ENCODE results near the gene MAN1C1.

MAN1C1 gene

DNA sequence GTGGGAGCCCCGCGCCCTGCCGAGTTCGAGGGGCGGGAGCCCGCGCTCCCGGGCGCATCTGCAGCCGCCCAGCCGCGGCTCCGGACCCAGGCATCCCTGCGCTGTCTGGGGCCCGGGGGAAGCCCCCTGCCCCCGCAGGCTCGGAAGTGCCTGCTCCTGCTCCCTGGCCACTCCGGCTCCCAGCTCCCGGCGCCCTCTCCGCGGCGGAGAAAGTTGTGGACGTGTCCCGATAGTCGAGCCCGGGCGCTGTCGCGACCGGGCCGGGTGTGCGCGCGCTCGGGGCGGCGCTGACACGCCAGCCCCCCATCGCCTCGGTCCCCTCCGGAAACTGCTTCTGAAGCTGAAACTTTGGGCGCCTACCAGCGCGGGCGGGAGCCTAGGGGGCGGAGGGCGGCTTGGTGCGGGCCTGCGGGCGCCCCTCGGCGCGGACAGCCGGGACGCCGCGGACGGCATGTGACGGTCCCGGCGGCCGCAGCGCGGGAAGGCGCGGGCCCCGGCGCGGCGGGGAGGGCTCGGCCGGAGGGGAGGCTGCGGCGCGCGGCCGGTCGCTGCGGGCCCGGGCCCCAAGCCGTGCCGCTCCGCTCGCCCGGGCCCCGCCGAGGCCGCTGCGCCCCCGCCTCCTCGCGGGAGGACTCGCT, 515 bp downstream of the MAN1C1 start:
- TF ChIP-seq EGR1 (IDR thresholded peaks at IDR 0.05): no peak

DNA sequence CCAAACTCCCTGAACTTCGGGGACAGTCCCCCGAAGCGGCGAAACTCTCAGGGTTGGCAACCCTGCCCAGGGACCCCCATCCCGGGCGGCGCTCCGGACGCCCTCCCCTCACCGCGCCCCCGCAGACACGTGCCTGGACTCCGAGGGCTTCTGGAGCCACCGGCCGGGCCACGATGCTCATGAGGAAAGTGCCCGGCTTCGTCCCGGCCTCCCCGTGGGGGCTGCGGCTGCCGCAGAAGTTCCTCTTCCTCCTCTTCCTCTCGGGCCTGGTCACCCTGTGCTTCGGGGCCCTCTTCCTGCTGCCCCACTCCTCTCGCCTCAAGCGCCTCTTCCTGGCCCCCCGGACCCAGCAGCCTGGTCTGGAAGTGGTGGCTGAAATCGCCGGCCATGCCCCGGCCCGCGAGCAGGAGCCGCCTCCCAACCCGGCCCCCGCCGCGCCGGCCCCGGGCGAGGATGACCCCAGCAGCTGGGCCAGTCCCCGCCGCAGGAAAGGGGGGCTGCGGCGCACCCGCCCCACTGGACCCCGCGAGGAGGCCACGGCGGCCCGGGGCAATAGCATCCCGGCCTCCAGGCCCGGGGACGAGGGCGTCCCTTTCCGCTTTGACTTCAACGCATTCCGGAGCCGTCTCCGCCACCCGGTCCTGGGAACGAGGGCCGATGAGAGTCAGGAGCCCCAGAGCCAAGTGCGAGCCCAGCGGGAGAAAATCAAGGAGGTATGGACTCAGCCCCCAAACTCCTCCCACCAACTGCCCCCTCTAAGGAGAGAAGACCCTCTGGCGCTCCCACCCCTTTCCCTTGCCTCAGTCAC, 1.2 kb downstream of the MAN1C1 start:
- TF ChIP-seq, protein P1, sequence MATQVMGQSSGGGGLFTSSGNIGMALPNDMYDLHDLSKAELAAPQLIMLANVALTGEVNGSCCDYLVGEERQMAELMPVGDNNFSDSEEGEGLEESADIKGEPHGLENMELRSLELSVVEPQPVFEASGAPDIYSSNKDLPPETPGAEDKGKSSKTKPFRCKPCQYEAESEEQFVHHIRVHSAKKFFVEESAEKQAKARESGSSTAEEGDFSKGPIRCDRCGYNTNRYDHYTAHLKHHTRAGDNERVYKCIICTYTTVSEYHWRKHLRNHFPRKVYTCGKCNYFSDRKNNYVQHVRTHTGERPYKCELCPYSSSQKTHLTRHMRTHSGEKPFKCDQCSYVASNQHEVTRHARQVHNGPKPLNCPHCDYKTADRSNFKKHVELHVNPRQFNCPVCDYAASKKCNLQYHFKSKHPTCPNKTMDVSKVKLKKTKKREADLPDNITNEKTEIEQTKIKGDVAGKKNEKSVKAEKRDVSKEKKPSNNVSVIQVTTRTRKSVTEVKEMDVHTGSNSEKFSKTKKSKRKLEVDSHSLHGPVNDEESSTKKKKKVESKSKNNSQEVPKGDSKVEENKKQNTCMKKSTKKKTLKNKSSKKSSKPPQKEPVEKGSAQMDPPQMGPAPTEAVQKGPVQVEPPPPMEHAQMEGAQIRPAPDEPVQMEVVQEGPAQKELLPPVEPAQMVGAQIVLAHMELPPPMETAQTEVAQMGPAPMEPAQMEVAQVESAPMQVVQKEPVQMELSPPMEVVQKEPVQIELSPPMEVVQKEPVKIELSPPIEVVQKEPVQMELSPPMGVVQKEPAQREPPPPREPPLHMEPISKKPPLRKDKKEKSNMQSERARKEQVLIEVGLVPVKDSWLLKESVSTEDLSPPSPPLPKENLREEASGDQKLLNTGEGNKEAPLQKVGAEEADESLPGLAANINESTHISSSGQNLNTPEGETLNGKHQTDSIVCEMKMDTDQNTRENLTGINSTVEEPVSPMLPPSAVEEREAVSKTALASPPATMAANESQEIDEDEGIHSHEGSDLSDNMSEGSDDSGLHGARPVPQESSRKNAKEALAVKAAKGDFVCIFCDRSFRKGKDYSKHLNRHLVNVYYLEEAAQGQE (IDR thresholded peaks at IDR 0.05; ENCODE audit: low read depth): no peak
- TF ChIP-seq, protein P2, sequence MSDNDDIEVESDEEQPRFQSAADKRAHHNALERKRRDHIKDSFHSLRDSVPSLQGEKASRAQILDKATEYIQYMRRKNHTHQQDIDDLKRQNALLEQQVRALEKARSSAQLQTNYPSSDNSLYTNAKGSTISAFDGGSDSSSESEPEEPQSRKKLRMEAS (IDR thresholded peaks at IDR 0.05): peak; percentile 53

DNA sequence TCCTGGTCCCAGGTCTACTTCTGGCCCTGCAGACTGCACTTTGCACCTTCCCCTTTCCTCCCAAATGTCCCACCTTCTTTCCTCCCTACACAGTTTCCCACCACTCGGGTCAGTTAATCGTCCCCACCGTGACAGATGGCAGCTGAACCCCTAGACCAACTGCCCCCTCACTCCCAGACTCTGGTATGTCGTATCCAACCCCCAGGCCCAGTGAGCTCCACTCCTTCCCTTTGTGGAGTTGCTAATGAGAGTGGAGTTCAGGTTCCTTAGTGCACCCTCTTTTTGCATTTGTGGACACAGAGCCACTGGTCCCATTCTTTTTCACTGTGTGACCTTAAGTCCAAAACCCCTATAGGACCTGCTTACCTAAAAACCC, 1.8 kb downstream of the MAN1C1 start:
- no peak for TF ChIP-seq TCF12 (IDR thresholded peaks at IDR 0.05; ENCODE audit: low read depth)
- no peak for TF ChIP-seq TAF1 (IDR thresholded peaks at IDR 0.05; ENCODE audit: low read depth)
- no peak for TF ChIP-seq CEBPB (IDR thresholded peaks at IDR 0.05)
- TF ChIP-seq TEAD4 (IDR thresholded peaks at IDR 0.05): no peak
- no peak for TF ChIP-seq CREB1 (IDR thresholded peaks at IDR 0.05; ENCODE audit: low read depth)
- TF ChIP-seq, protein P2 (IDR thresholded peaks at IDR 0.05): no peak
- no peak for TF ChIP-seq NFIC (IDR thresholded peaks at IDR 0.05)
- TF ChIP-seq, protein P1 (IDR thresholded peaks at IDR 0.05; ENCODE audit: low read depth): no peak
- TF ChIP-seq ZBTB7A (IDR thresholded peaks at IDR 0.05; ENCODE audit: low read depth): no peak
- TF ChIP-seq, protein P3, sequence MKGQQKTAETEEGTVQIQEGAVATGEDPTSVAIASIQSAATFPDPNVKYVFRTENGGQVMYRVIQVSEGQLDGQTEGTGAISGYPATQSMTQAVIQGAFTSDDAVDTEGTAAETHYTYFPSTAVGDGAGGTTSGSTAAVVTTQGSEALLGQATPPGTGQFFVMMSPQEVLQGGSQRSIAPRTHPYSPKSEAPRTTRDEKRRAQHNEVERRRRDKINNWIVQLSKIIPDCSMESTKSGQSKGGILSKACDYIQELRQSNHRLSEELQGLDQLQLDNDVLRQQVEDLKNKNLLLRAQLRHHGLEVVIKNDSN (IDR thresholded peaks at IDR 0.05): no peak
- TF ChIP-seq YY1 (IDR thresholded peaks at IDR 0.05; ENCODE audit: low read depth): no peak
- no peak for TF ChIP-seq FOXM1 (IDR thresholded peaks at IDR 0.05; ENCODE audit: borderline replicate concordance, low read depth)
- TF ChIP-seq EP300 (IDR thresholded peaks at IDR 0.05; ENCODE audit: borderline replicate concordance): no peak
- no peak for TF ChIP-seq EGR1 (IDR thresholded peaks at IDR 0.05)
- TF ChIP-seq RAD21 (IDR thresholded peaks at IDR 0.05; ENCODE audit: low read depth): no peak

DNA sequence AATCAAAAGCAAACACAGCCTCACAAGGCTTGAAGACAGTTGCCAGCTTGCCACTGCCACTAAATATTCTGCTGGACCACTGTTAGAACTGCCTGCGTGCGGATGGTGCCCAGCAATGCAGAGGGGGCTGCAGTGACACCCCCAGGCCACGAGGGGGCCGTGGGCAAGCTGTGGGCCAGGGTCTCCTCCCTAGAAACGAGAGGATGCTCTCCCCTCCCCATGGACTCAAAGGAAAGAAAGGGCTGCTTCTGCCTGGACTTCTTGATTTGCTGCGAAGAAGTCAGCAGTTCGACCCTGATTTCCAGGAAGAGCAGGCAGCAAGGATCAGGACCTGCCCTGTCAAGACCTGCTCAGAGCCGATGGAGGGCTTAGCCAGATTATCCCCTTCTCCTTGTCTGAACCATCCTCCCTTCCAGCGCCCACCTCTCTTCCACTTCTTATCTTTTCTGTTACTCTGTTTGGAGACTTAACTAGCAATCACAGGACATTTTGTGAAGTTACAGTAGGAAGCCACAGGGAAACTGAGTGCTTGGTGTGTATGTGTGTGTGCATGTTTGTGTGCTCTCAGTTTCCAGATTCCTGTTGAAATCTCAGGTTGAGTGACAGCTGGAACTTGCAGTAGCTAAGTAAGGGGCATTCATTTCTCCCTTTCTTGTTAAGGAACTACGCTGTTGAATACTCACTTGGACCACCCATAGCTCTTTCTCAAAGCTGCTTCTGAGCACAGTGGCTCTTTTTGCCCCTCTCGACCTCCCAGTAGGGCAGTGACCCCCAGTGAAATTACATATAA, 2.7 kb downstream of the MAN1C1 start:
- no peak for TF ChIP-seq TCF12 (IDR thresholded peaks at IDR 0.05; ENCODE audit: low read depth)
- peak; percentile 32; the same call in 1 of the 2 replicates for TF ChIP-seq RAD21 (IDR thresholded peaks at IDR 0.05; ENCODE audit: low read depth)
- no peak for TF ChIP-seq CREB1 (IDR thresholded peaks at IDR 0.05; ENCODE audit: low read depth)

DNA sequence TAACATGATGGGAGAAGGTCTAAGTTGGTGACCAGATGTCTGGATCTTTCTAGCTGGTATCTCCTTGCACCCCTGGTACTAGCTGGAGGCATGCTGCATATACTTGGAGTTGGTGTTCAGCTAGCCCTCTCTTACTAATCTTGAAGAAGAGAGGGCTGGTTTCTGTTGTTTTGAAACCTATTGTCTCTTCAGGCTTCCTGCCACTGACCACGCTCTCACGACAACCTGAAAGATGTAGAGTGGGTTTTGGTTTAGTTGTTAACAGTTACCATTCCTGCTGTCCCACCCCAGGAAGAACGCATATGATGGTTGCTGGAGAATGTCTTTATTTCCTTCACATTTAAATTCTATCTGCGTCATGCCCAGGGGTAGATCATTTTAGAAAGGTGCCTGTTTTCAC, 3.6 kb downstream of the MAN1C1 start:
- no peak for TF ChIP-seq CEBPB (IDR thresholded peaks at IDR 0.05)
- TF ChIP-seq, protein P2 (IDR thresholded peaks at IDR 0.05): no peak
- no peak for TF ChIP-seq ZBTB7A (IDR thresholded peaks at IDR 0.05; ENCODE audit: low read depth)
- TF ChIP-seq TEAD4 (IDR thresholded peaks at IDR 0.05): no peak
- TF ChIP-seq EP300 (IDR thresholded peaks at IDR 0.05; ENCODE audit: borderline replicate concordance): no peak
- no peak for TF ChIP-seq NFIC (IDR thresholded peaks at IDR 0.05)
- TF ChIP-seq, protein P1 (IDR thresholded peaks at IDR 0.05; ENCODE audit: low read depth): no peak
- no peak for TF ChIP-seq TCF12 (IDR thresholded peaks at IDR 0.05; ENCODE audit: low read depth)
- TF ChIP-seq TAF1 (IDR thresholded peaks at IDR 0.05; ENCODE audit: low read depth): no peak
- no peak for TF ChIP-seq YY1 (IDR thresholded peaks at IDR 0.05; ENCODE audit: low read depth)
- TF ChIP-seq RAD21 (IDR thresholded peaks at IDR 0.05; ENCODE audit: low read depth): no peak
- TF ChIP-seq, protein P3 (IDR thresholded peaks at IDR 0.05): no peak
- no peak for TF ChIP-seq FOXM1 (IDR thresholded peaks at IDR 0.05; ENCODE audit: borderline replicate concordance, low read depth)
- TF ChIP-seq EGR1 (IDR thresholded peaks at IDR 0.05): no peak
- TF ChIP-seq CREB1 (IDR thresholded peaks at IDR 0.05; ENCODE audit: low read depth): no peak
